ENCODE measurements around the gene INTU. TPM values are rescaled to one million over a fixed set of nuclear protein-coding genes. Genes with fewer than 3 reads are reported as not detected.
"Not testable (repeated sequence)": the region's sequence is repeated elsewhere in the genome, so short reads cannot be mapped to it uniquely, and the experiment has no call there.

INTU gene
- polyA plus RNA-seq, 1 donor from 2014 or later, result 0.11 TPM

GRCh38 chr4:127624173-127624572, 8.6 kb upstream of the INTU start:
- Mint-ChIP-seq H3K4me1 (peaks cover 0 to 3% (median 0%) of the 10 kb centered on the region in 3 donors), H3K27me3 (peaks cover 30% of the 10 kb centered on the region), H3K27ac (peak overlapping the region in 1 of 3 donors; percentile 2), H3K4me3 (no peak overlapping the region), H3K36me3 (no peaks in the 10 kb centered on the region), H3K9me3 (no peaks in the 10 kb centered on the region)

DNA sequence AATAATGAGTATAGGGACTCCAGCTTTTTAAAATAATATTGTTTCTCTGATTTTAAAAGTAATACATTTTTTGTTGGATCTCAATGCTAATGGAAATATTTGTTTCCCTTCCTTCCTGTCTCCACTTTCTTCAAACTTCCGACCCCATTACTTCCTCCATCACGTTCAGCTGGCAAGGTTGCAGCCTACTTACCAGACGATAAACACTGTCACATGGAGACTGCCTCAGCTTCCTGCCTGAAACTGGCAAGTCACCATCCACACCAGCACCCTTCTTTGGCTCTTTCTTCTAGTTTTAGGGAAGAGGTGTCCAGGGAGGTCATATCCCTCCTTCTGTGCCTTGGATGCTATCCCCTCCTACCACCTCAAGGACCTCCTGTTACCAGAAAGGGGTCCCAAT, 3.4 kb upstream of the INTU start:
- Mint-ChIP-seq H3K4me3 (peak overlapping the region in 1 of 4 donors; percentile 9), H3K27ac (no peak overlapping the region), H3K4me1 (peaks cover 0 to 11% (median 0%) of the 10 kb centered on the region in 3 donors), H3K36me3 (no peaks in the 10 kb centered on the region), H3K27me3 (peaks cover 21% of the 10 kb centered on the region), H3K9me3 (peaks cover 0 to 5% (median 0%) of the 10 kb centered on the region in 3 donors)

DNA sequence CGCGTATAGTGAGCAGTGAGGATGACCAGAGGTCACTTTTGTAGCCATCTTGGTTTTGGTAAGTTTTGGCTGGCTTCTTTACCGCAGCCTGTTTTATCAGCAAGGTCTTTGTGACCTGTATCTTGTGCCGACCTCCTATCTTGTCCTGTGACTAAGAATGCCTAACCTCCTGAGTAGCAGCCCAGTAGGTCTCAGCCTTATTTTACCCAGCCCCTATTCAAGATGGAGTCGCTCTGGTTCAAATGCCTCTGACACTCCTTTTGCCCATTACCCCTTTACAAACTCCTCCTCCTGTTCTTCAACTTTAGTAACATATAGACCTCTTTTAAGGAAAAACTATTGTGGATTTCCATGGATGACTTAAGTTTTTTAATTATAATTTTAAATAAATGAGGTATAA, 2.6 kb upstream of the INTU start:
- peaks cover 19% of the 10 kb centered on the region for H3K27me3 Mint-ChIP-seq
- H3K27ac Mint-ChIP-seq, result no peak overlapping the region
- H3K36me3 Mint-ChIP-seq, result no peaks in the 10 kb centered on the region
- peaks cover 0 to 11% (median 0%) of the 10 kb centered on the region in 3 donors for H3K4me1 Mint-ChIP-seq
- H3K4me3 Mint-ChIP-seq, result no peak overlapping the region
- H3K9me3 Mint-ChIP-seq, result peaks cover 0 to 5% (median 0%) of the 10 kb centered on the region in 3 donors

DNA sequence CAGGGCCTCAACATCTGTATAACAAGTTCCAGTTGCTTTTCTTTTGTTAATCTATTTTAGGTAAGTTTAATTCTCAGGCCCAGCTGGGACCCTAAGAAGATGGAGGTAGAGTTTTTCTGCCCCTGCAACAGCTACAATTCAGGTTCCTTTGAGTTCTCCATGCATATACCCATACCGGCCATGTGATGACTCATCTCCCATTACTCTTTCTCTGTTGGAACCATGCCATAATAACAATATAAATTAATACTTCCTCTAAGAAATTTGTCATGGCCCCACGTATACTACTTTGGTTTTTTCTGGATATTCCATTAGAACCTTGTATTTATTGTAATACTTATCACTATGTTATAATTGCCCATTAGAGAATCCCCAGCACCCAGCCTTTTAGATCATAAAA, 1.3 kb upstream of the INTU start:
- Mint-ChIP-seq H3K27me3 (peaks cover 21% of the 10 kb centered on the region), H3K27ac (no peak overlapping the region), H3K9me3 (peaks cover 0 to 5% (median 0%) of the 10 kb centered on the region in 3 donors), H3K4me3 (peak overlapping the region in 1 of 4 donors; percentile 26), H3K4me1 (peaks cover 0 to 11% (median 0%) of the 10 kb centered on the region in 3 donors), H3K36me3 (no peaks in the 10 kb centered on the region)

DNA sequence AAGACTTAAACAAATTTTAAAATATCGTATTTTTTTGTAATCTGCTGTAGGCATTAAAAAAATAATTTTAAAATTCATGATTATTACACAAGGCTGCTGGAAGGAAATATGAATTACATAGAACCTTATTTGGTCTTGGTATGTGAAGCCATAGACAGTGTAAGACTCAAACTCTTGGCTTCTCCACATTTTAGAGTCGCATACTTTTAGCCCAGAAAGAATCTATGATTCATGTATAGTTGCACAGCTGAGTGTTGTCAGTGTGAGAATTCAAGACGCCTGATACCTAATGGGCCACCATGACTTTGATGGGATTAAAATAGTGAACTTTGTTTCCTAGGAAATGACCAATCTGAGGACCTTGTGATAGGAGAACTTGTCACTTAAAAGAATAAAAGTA, 1.4 kb downstream of the INTU start:
- peaks cover 20% of the 10 kb centered on the region for H3K27me3 Mint-ChIP-seq

GRCh38 chr4:127641524-127641923, 8.8 kb downstream of the INTU start:
- H3K4me1 Mint-ChIP-seq, result no peaks in the 10 kb centered on the region
- no peaks in the 10 kb centered on the region for H3K36me3 Mint-ChIP-seq
- H3K27ac Mint-ChIP-seq, result no peak overlapping the region
- peaks cover 0 to 3% (median 0%) of the 10 kb centered on the region in 3 donors for H3K9me3 Mint-ChIP-seq
- peaks cover 3% of the 10 kb centered on the region for H3K27me3 Mint-ChIP-seq
- peak overlapping the region in 1 of 4 donors; percentile 30 for H3K4me3 Mint-ChIP-seq

More for the DNA sequence above, 1.4 kb downstream of the INTU start:
- Mint-ChIP-seq H3K27ac (no peak overlapping the region), H3K36me3 (no peaks in the 10 kb centered on the region), H3K9me3 (peaks cover 0 to 6% (median 0%) of the 10 kb centered on the region in 3 donors), H3K4me3 (no peak overlapping the region), H3K4me1 (peaks cover 0 to 11% (median 0%) of the 10 kb centered on the region in 3 donors)

- no peak overlapping the region for H3K27ac Mint-ChIP-seq
- no peak overlapping the region for H3K4me3 Mint-ChIP-seq
- no peaks in the 10 kb centered on the region for H3K4me1 Mint-ChIP-seq
- H3K27me3 Mint-ChIP-seq, result no peaks in the 10 kb centered on the region
- no peaks in the 10 kb centered on the region for H3K36me3 Mint-ChIP-seq
- peaks cover 0 to 3% (median 2%) of the 10 kb centered on the region in 3 donors for H3K9me3 Mint-ChIP-seq
Observed at GRCh38 chr4:127642169-127642568, 9.4 kb downstream of the INTU start.

DNA sequence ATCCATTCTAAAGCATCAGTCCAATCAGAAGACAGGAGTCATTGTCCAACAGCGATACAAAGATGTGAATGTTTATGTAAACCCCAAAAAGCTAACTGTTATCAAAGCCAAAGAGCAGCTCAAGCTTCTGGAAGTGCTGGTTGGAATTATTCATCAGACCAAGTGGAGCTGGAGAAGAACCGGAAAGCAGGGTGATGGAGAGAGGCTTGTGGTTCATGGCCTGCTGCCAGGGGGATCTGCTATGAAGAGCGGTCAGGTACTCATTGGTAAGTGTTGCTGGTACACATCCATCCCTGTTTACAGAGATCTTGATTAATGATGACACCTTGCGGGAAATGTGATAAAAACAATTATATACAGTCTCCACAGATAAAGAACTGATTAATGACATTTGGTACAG, 11.0 kb downstream of the INTU start:
- H3K27ac Mint-ChIP-seq, result no peak overlapping the region
- no peak overlapping the region for H3K4me3 Mint-ChIP-seq
- no peaks in the 10 kb centered on the region for H3K36me3 Mint-ChIP-seq
- H3K27me3 Mint-ChIP-seq, result no peaks in the 10 kb centered on the region
- H3K4me1 Mint-ChIP-seq, result no peaks in the 10 kb centered on the region
- peaks cover 0 to 3% (median 2%) of the 10 kb centered on the region in 3 donors for H3K9me3 Mint-ChIP-seq

DNA sequence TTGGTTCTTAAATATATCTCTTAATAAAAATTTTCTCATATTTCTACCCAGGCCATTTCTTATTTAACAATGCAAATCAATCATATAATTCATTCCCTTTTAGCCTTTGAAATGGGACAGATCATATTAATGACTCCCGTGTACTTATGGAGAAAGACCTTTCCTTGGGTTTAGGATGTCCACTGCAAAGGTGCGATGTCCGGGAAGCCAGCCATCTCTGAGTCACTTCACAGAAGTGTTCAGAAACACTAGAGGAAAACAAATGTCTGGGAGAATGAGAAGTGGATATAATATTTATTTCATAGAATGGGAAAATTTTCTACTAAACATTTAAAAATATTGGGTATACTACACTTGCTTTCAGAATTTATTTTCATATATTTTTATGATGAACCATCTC, 15.3 kb downstream of the INTU start:
- Mint-ChIP-seq H3K9me3 (peaks cover 0 to 2% (median 0%) of the 10 kb centered on the region in 3 donors), H3K27ac (no peak overlapping the region), H3K36me3 (no peaks in the 10 kb centered on the region), H3K4me1 (no peaks in the 10 kb centered on the region), H3K27me3 (no peaks in the 10 kb centered on the region), H3K4me3 (no peak overlapping the region)

DNA sequence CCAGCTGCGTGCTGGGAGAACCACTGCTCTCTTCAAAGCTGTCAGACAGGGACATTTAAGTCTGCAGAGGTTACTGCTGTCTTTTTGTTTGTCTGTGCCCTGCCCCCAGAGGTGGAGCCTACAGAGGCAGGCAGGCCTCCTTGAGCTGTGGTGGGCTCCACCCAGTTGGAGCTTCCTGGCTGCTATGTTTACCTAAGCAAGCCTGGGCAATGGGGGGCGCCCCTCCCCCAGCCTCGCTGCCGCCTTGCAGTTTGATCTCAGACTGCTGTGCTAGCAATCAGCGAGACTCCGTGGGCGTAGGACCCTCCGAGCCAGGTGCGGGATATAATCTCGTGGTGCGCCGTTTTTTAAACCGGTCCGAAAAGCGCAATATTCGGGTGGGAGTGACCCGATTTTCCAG, 22.8 kb downstream of the INTU start:
- not testable (repeated sequence) for H3K36me3 Mint-ChIP-seq, H3K9me3 Mint-ChIP-seq, H3K4me1 Mint-ChIP-seq, H3K4me3 Mint-ChIP-seq, H3K27me3 Mint-ChIP-seq, H3K27ac Mint-ChIP-seq

GRCh38 chr4:127656047-127656680, 23.4 kb downstream of the INTU start:
- Mint-ChIP-seq H3K4me1 (no peaks in the 10 kb centered on the region), H3K27me3 (peaks cover 3% of the 10 kb centered on the region), H3K9me3 (peaks cover 0 to 2% (median 0%) of the 10 kb centered on the region in 3 donors), H3K36me3 (no peaks in the 10 kb centered on the region), H3K4me3 (peak overlapping the region in 1 of 4 donors; percentile 70), H3K27ac (no peak overlapping the region)

DNA sequence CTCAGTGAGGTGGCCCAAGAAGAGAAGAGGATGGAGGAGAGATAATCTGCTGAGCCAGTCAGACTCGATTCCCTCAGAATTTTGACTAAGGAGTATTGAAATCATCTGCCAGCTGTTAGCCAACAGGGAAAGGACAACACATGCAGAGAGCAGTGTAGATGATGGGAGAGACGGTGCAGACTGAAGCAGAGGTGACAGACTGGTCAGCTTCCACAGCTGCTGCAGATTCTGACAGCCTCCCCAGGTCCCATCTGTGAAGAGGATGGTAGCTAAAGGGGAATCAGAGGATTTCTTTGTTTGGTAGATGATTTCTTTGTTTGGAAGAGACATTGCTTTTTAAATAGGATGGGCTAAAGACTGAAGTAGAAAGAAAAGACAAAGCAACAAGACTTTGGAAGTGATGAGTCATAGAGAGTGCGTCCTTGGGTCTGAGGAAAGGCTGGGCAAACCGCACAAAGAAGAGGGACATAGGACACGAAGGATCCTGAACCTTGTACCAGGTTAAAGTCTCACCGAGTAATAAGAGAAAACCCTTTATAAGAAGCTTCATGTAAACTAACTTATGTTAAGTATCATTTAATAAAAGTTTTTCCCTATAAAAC, 27.6 kb downstream of the INTU start:
- Mint-ChIP-seq H3K9me3 (peaks cover 0 to 2% (median 0%) of the 10 kb centered on the region in 3 donors), H3K27me3 (peaks cover 3% of the 10 kb centered on the region), H3K4me1 (no peaks in the 10 kb centered on the region), H3K4me3 (no peak overlapping the region), H3K27ac (no peak overlapping the region), H3K36me3 (no peaks in the 10 kb centered on the region)

DNA sequence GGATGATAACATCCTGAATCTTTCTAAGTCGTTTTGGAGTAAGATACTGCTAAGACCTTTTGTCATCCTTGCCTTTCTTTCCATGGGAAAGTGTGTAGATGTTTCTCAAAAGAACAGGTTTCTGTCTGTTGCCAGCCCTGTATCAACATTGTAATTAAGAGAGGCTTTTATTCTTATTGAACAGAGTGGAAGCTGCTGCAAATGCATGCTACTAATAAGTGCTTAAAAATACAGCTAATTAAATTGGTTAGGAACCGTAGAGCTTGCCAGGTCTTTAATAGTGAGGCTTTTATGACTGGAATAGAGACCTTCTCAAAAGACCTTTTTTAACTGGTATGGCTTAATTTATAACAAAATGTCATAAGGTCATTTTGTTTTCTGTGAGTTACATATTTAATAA, 34.4 kb downstream of the INTU start:
- Mint-ChIP-seq H3K4me1 (no peaks in the 10 kb centered on the region), H3K4me3 (no peak overlapping the region), H3K27me3 (no peaks in the 10 kb centered on the region), H3K36me3 (peaks cover 2% of the 10 kb centered on the region), H3K9me3 (no peaks in the 10 kb centered on the region), H3K27ac (no peak overlapping the region)

DNA sequence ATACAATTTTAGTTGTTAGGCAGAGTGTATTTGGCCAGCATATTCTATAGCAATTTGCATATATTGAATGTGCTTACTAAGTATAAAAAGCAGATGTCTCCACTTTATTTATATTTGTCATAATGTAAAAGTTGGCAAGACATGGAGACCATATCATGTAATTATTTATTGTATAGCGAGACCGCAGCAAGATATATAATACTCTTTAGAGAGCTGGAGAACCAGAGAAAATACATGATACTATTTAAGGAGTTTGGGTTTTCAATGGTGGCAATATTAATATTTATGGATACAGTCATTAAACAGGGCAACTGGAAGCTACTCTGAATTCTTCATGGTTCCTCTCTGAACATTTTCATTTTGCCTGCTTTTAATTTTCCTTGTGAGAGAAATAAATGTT, 35.0 kb downstream of the INTU start:
- Mint-ChIP-seq H3K9me3 (no peaks in the 10 kb centered on the region), H3K27me3 (no peaks in the 10 kb centered on the region), H3K4me1 (no peaks in the 10 kb centered on the region), H3K27ac (no peak overlapping the region), H3K4me3 (no peak overlapping the region), H3K36me3 (peaks cover 2% of the 10 kb centered on the region)

GRCh38 chr4:127668770-127669169, 36.0 kb downstream of the INTU start:
- H3K36me3 Mint-ChIP-seq, result peaks cover 3% of the 10 kb centered on the region
- no peaks in the 10 kb centered on the region for H3K9me3 Mint-ChIP-seq
- H3K4me1 Mint-ChIP-seq, result no peaks in the 10 kb centered on the region
- no peaks in the 10 kb centered on the region for H3K27me3 Mint-ChIP-seq
- H3K4me3 Mint-ChIP-seq, result no peak overlapping the region
- H3K27ac Mint-ChIP-seq, result no peak overlapping the region

DNA sequence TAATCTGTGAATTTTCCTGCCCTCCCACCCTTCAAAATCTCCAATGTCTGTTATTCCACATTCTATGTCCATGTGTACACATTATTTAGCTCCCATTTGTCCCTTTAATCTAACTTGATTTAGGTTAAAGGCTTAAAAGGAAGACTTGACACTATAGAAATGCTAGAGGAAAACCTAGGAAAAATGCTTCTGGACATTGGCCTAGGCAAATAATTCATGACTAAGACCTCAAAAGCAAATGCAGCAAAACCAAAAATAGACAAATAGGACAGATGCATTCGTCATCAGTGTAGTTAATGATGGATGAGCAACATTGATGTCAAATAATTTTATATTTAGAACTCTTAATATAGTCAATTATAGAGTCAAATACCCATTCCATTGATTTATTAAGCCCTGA, 36.9 kb downstream of the INTU start:
- Mint-ChIP-seq H3K27me3 (no peaks in the 10 kb centered on the region), H3K9me3 (no peaks in the 10 kb centered on the region), H3K27ac (no peak overlapping the region), H3K4me3 (no peak overlapping the region), H3K4me1 (no peaks in the 10 kb centered on the region), H3K36me3 (peaks cover 3% of the 10 kb centered on the region)
